ENCODE measurements around the gene SMCO4.

DNA sequence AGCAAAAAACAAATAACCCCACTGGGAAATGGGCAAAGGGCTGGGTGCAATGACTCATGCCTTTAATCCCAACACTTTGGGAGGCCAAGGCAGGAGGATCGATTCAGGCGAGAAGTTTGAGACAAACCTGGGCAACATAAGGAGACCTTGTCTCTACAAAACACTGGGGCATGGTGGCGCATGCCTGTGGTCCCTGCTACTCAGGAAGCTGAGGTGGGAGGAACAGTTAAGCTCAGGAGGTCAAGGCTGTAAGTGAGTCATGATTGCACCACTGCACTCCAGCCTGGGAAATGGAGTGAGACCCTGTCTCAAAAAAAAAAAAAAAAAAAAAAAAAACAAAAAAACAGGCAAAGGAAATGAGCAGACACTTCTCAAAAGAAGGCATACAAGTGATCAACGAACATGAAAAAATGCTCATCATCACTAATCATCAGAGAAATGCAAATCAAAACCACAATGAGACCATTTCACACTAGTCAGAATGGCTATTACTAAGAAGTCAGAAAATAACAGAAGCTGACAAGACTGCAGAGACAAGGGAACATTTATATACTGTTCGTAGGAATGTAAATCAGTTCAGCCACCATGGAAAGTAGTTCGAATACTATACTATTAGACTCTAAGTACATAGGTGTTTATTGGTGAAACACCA lies 48.2 kb upstream of the SMCO4 start:
- TF ChIP-seq GATA2 (IDR thresholded peaks at IDR 0.05; ENCODE audit: low read depth, low read length) (no peak), GATA3 (IDR thresholded peaks at IDR 0.05; ENCODE audit: low read depth, low read length) (no peak)

Data from SH-SY5Y (cell line).